CD4-positive, alpha-beta T cell (primary cell): Measurements from ENCODE around the gene GABRB1. TPM values are rescaled to one million over a fixed set of nuclear protein-coding genes. Genes with fewer than 3 reads are reported as not detected.

Experiments used
- ATAC-seq: fragments of 200-7000 bp; cut with Tn5 transposase; one replicate; pipeline ENCODE4 v1.10.0; 2022; ENCODE audit warnings: mild to moderate bottlenecking; ENCODE audit not compliant: poor library complexity
- CTCF ChIA-PET: fragments of 350-600 bp; sonication (Branson Sonifier 250); formaldehyde crosslinking; loops from one replicate; lab custom pipeline; 2021; ENCODE audit warnings: antibody characterized with exemption, inconsistent platforms; lab: Charles Lee
- POLR2A ChIA-PET: fragments of 350-600 bp; sonication (Branson Sonifier 250); formaldehyde crosslinking; loops from one replicate; lab custom pipeline; 2021; ENCODE audit warnings: antibody characterized with exemption, inconsistent platforms; lab: Charles Lee
- DNase-seq, 14 experiments: peaks; one replicate each; pipeline ENCODE4 v3.0.0-alpha.2; 2013 to 2020; ENCODE audit warnings: mixed read lengths in 2 of 14
- H3K27ac ChIP-seq, 2 donors: one replicate each; pipeline versions ENCODE4 v1.5.1 to v1.7.0; 2013; ENCODE audit warnings: low read length in 2 of 2, low read depth in 1 of 2, mild to moderate bottlenecking in 1 of 2
- H3K27me3 ChIP-seq, 2 experiments: 1 replicate in 1 of 2; 2 replicates in 1 of 2; pipeline versions ENCODE4 v1.6.1 to v1.7.0; 2013; ENCODE audit warnings: low read length in 2 of 2, control low read depth in 1 of 2, mild to moderate bottlenecking in 1 of 2, moderate library complexity in 1 of 2; ENCODE audit not compliant: insufficient read depth in 2 of 2, control insufficient read depth in 1 of 2
- H3K36me3 ChIP-seq: one replicate; pipeline ENCODE4 v1.6.1; 2013; ENCODE audit warnings: low read length, control low read depth; ENCODE audit not compliant: insufficient read depth
- H3K4me1 ChIP-seq: one replicate; pipeline ENCODE4 v1.6.1; 2013; ENCODE audit warnings: low read length, control low read depth; ENCODE audit not compliant: insufficient read depth
- H3K4me3 ChIP-seq: one replicate; pipeline ENCODE4 v1.5.1; 2013; ENCODE audit warnings: mild to moderate bottlenecking, low read length, moderate library complexity
- H3K9me3 ChIP-seq, 2 experiments: 1 replicate in 1 of 2; 2 replicates in 1 of 2; pipeline versions ENCODE4 v1.6.1 to v1.7.0; 2013; ENCODE audit warnings: low read length in 2 of 2, mild to moderate bottlenecking in 2 of 2, control low read depth in 1 of 2, moderate library complexity in 1 of 2; ENCODE audit not compliant: control insufficient read depth in 1 of 2, insufficient read depth in 1 of 2
- H3K27ac Mint-ChIP-seq: one replicate; pipeline ENCODE4 v1.8.0; 2020; ENCODE audit warnings: mixed read lengths
- H3K27me3 Mint-ChIP-seq: one replicate; pipeline ENCODE4 v1.8.0; 2021; ENCODE audit warnings: mixed read lengths
- H3K36me3 Mint-ChIP-seq: one replicate; pipeline ENCODE4 v1.8.0; 2021; ENCODE audit warnings: low read depth, mixed read lengths
- H3K4me1 Mint-ChIP-seq: one replicate; pipeline ENCODE4 v1.8.0; 2021; ENCODE audit warnings: low read depth, mixed read lengths
- H3K4me3 Mint-ChIP-seq: one replicate; pipeline ENCODE4 v1.8.0; 2020; ENCODE audit warnings: mild to moderate bottlenecking, mixed read lengths
- H3K9me3 Mint-ChIP-seq: one replicate; pipeline ENCODE4 v1.8.0; 2020; ENCODE audit warnings: mixed read lengths
- intact Hi-C, 2 experiments: fragments of 100-400 bp; cut with DNase I in 1 of 2; cut with micrococcal nuclease in 1 of 2; formaldehyde crosslinking; loops; one replicate each; pipeline versions ENCODE4 v1.15.1 to v1.9.0; 2023 to 2025; cut with DNase I, micrococcal nuclease
- total RNA-seq, 174 experiments: library from RNA in 2 of 174; stranded (reverse) in 2 of 174; gene quantifications; one replicate each; pipeline ENCODE4 v1.2.3 and lab custom pipeline; 2021 to 2026
- TF ChIP-seq, protein P1 (sequence below): fragments of 200-600 bp; IDR thresholded peaks from one replicate; pipeline ENCODE4 v1.8.0; 2022; ENCODE audit warnings: antibody characterized with exemption, mild to moderate bottlenecking

The GABRB1 gene
- total RNA-seq, 2 experiments from 2014 or later, result not detected

DNA sequence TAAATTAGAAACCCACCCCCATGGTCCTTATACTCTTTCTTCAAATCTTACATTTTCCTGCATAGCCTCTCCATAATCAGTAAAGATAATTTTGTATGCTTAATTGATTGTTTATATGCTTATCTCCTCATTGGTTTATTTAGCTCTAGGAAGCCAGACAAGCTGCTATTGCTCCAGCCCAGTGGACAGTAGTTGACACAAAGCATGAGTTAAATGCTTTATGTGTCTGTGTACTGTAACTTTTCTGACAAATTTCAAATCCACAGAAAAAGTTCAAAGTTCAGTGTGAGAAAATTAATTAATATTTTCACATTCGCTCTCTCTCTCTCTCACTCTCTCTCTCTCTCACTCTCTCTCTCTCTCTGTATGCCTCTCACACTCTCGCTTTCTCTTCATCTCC, 181.7 kb downstream of the GABRB1 start:
- intact Hi-C loops, result no loop called here
- H3K27me3 ChIP-seq, result no peaks in the 10 kb centered on the region
- H3K4me3 ChIP-seq, result no peak overlapping the region
- no peak overlapping the region for H3K27ac ChIP-seq
- no peaks in the 10 kb centered on the region for H3K27me3 Mint-ChIP-seq
- no peak overlapping the region for H3K4me3 Mint-ChIP-seq
- no peaks in the 10 kb centered on the region for H3K36me3 ChIP-seq
- H3K9me3 ChIP-seq, result no peaks in the 10 kb centered on the region
- TF ChIP-seq, protein P1, sequence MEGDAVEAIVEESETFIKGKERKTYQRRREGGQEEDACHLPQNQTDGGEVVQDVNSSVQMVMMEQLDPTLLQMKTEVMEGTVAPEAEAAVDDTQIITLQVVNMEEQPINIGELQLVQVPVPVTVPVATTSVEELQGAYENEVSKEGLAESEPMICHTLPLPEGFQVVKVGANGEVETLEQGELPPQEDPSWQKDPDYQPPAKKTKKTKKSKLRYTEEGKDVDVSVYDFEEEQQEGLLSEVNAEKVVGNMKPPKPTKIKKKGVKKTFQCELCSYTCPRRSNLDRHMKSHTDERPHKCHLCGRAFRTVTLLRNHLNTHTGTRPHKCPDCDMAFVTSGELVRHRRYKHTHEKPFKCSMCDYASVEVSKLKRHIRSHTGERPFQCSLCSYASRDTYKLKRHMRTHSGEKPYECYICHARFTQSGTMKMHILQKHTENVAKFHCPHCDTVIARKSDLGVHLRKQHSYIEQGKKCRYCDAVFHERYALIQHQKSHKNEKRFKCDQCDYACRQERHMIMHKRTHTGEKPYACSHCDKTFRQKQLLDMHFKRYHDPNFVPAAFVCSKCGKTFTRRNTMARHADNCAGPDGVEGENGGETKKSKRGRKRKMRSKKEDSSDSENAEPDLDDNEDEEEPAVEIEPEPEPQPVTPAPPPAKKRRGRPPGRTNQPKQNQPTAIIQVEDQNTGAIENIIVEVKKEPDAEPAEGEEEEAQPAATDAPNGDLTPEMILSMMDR, result no peak
- no peaks in the 10 kb centered on the region for H3K4me1 ChIP-seq
- POLR2A ChIA-PET, result no interaction called here
- no peaks in the 10 kb centered on the region for H3K36me3 Mint-ChIP-seq
- DNase-seq, result no peak
- no peaks in the 10 kb centered on the region for H3K4me1 Mint-ChIP-seq
- CTCF ChIA-PET, result no interaction called here
- no peak for ATAC-seq
- no peak overlapping the region for H3K27ac Mint-ChIP-seq
- no peaks in the 10 kb centered on the region for H3K9me3 Mint-ChIP-seq

DNA sequence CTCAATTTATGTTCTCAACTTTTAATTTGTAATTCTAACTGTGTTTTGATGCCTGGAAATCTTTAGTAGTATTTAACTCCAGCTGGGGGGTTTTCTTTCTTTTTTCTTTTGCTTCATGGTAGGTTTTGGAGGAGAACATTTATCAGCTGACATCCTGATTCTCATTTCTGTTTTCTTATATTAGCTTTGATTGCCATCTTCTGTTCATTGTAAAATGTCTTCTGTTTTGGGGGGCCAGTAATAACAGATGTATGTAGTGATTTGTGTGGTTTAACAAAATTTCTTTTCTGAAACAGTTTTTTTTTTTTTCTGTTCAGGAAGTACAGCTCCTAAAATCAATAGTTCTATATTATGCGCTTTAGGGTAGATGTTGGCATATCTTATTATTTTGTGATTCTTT, 182.2 kb downstream of the GABRB1 start:
- H3K4me1 Mint-ChIP-seq, result no peaks in the 10 kb centered on the region
- H3K27me3 Mint-ChIP-seq, result no peaks in the 10 kb centered on the region
- Histone ChIP-seq H3K9me3 (no peaks in the 10 kb centered on the region), H3K36me3 (no peaks in the 10 kb centered on the region), H3K27ac (no peak overlapping the region), H3K4me3 (no peak overlapping the region), H3K27me3 (no peaks in the 10 kb centered on the region), H3K4me1 (no peaks in the 10 kb centered on the region)
- DNase-seq (no peak), ATAC-seq (no peak)
- TF ChIP-seq, protein P1, result no peak
- CTCF ChIA-PET, result no interaction called here
- no peaks in the 10 kb centered on the region for H3K36me3 Mint-ChIP-seq
- H3K9me3 Mint-ChIP-seq, result no peaks in the 10 kb centered on the region
- intact Hi-C loops, result no loop called here
- H3K27ac Mint-ChIP-seq, result no peak overlapping the region
- POLR2A ChIA-PET, result no interaction called here
- no peak overlapping the region for H3K4me3 Mint-ChIP-seq

DNA sequence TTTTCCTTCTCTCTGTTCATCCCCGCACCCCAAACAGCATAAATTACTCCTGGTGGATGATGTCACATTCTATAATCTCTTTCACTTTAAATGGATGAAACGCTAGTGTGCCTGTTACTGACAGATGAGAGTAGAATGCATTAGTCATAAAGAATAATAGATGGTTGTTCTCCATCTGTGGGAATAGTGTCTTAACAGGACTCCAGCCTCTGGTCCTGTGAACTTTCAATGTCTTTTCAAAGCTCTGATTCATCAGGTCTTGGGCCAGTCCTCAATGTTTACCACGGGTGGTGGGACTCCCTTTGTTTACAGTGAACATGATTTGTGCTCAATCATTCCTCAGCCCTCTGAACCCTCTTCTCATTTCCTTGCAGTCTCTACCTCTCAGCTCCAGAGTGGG, 182.6 kb downstream of the GABRB1 start:
- H3K27me3 ChIP-seq, result no peaks in the 10 kb centered on the region
- intact Hi-C loops, result no loop called here
- TF ChIP-seq, protein P1, result no peak
- no peak overlapping the region for H3K4me3 ChIP-seq
- no peaks in the 10 kb centered on the region for H3K36me3 Mint-ChIP-seq
- H3K36me3 ChIP-seq, result no peaks in the 10 kb centered on the region
- H3K9me3 ChIP-seq, result no peaks in the 10 kb centered on the region
- ATAC-seq (no peak), DNase-seq (no peak)
- no peaks in the 10 kb centered on the region for H3K4me1 Mint-ChIP-seq
- H3K4me3 Mint-ChIP-seq, result no peak overlapping the region
- ChIA-PET CTCF (no interaction called here), POLR2A (no interaction called here)
- H3K27ac ChIP-seq, result no peak overlapping the region
- H3K27ac Mint-ChIP-seq, result no peak overlapping the region
- no peaks in the 10 kb centered on the region for H3K27me3 Mint-ChIP-seq
- no peaks in the 10 kb centered on the region for H3K4me1 ChIP-seq
- H3K9me3 Mint-ChIP-seq, result no peaks in the 10 kb centered on the region
